ENCODE measurements around the gene ABHD14A.
"Not testable (repeated sequence)": the region's sequence is repeated elsewhere in the genome, so short reads cannot be mapped to it uniquely, and the experiment has no call there.

Gene ABHD14A

GRCh38 chr3:51974963-51975851 is at the start of gene ABHD14A:
TSS of gene ABHD14A (plus strand) at chr3:51975064. CDS start at chr3:51975136, 72 bp downstream.
- DNase-seq: peak; percentile 37 to 63

GRCh38 chr3:51927061-51927977 is 47.5 kb upstream of the ABHD14A start:
- no peak for DNase-seq

GRCh38 chr3:51928438-51928837 is 46.4 kb upstream of the ABHD14A start:
- no peak for DNase-seq

GRCh38 chr3:51928981-51929380 is 45.9 kb upstream of the ABHD14A start:
- DNase-seq: not testable (repeated sequence)

GRCh38 chr3:51929420-51930003 is 45.4 kb upstream of the ABHD14A start:
- DNase-seq: no peak

GRCh38 chr3:51930439-51930838 is 44.4 kb upstream of the ABHD14A start:
- DNase-seq: no peak

GRCh38 chr3:51931756-51932155 is 43.1 kb upstream of the ABHD14A start:
- DNase-seq: no peak

GRCh38 chr3:51932471-51933370 is 42.1 kb upstream of the ABHD14A start:
- no peak for DNase-seq

GRCh38 chr3:51933471-51934138 is 41.3 kb upstream of the ABHD14A start:
- DNase-seq: no peak

- DNase-seq: no peak
Observed at GRCh38 chr3:51934139-51934850, 40.6 kb upstream of the ABHD14A start.

GRCh38 chr3:51934991-51935885 is 39.6 kb upstream of the ABHD14A start:
- DNase-seq: no peak

GRCh38 chr3:51935886-51936755 is 38.7 kb upstream of the ABHD14A start:
- no peak for DNase-seq

GRCh38 chr3:51937014-51937413 is 37.9 kb upstream of the ABHD14A start:
- DNase-seq: no peak

GRCh38 chr3:51937611-51938450 is 37.0 kb upstream of the ABHD14A start:
- no peak for DNase-seq

GRCh38 chr3:51938780-51939425 is 36.0 kb upstream of the ABHD14A start:
- no peak for DNase-seq

- no peak for DNase-seq
Observed at GRCh38 chr3:51940648-51941462, 34.0 kb upstream of the ABHD14A start.

All from SHP77 (cell line).